ENCODE results near the gene HEATR1.

Gene HEATR1

GRCh38 chr1:236534151-236534651 is 70.1 kb downstream of the HEATR1 start:
- peak; percentile 67 for DNase-seq (ENCODE audit: low read depth)
- H3K4me3 ChIP-seq (ENCODE audit: low read length), result no peak overlapping the region
- no peak for TF ChIP-seq CTCF (IDR thresholded peaks at IDR 0.05; ENCODE audit: insufficient read depth, low read depth, low read length, missing control alignments)

GRCh38 chr1:236532850-236533249 is 71.5 kb downstream of the HEATR1 start:
- DNase-seq (ENCODE audit: low read depth), result no peak
- no peak for TF ChIP-seq CTCF (IDR thresholded peaks at IDR 0.05; ENCODE audit: insufficient read depth, low read depth, low read length, missing control alignments)
- H3K4me3 ChIP-seq (ENCODE audit: low read length), result no peak overlapping the region

- H3K4me3 ChIP-seq (ENCODE audit: low read length), result no peak overlapping the region
- TF ChIP-seq CTCF (IDR thresholded peaks at IDR 0.05; ENCODE audit: insufficient read depth, low read depth, low read length, missing control alignments), result no peak
- DNase-seq (ENCODE audit: low read depth), result no peak
Observed at GRCh38 chr1:236530959-236531358, 73.4 kb downstream of the HEATR1 start.

GRCh38 chr1:236530286-236530685 is 74.0 kb downstream of the HEATR1 start:
- H3K4me3 ChIP-seq (ENCODE audit: low read length), result no peak overlapping the region
- TF ChIP-seq CTCF (IDR thresholded peaks at IDR 0.05; ENCODE audit: insufficient read depth, low read depth, low read length, missing control alignments), result no peak
- no peak for DNase-seq (ENCODE audit: low read depth)

- DNase-seq (ENCODE audit: low read depth), result no peak
- no peak overlapping the region for H3K4me3 ChIP-seq (ENCODE audit: low read length)
- TF ChIP-seq CTCF (IDR thresholded peaks at IDR 0.05; ENCODE audit: insufficient read depth, low read depth, low read length, missing control alignments), result no peak
Observed at GRCh38 chr1:236526079-236526478, 78.2 kb downstream of the HEATR1 start.

- no peak for DNase-seq (ENCODE audit: low read depth)
- H3K4me3 ChIP-seq (ENCODE audit: low read length), result peak overlapping the region; percentile 93
- no peak for TF ChIP-seq CTCF (IDR thresholded peaks at IDR 0.05; ENCODE audit: insufficient read depth, low read depth, low read length, missing control alignments)
Observed at GRCh38 chr1:236524895-236525184, 79.5 kb downstream of the HEATR1 start.

- TF ChIP-seq CTCF (IDR thresholded peaks at IDR 0.05; ENCODE audit: insufficient read depth, low read depth, low read length, missing control alignments), result no peak
- peak overlapping the region; percentile 93 for H3K4me3 ChIP-seq (ENCODE audit: low read length)
- peak; percentile 83 for DNase-seq (ENCODE audit: low read depth)
Observed at GRCh38 chr1:236524142-236524894, 80.0 kb downstream of the HEATR1 start.

All from epithelial cell of esophagus (primary cell).